ENCODE measurements around the gene LPCAT1.
"Not testable (repeated sequence)": the region's sequence is repeated elsewhere in the genome, so short reads cannot be mapped to it uniquely, and the experiment has no call there.

The LPCAT1 gene

GRCh38 chr5:1523793-1524480 lies at the start of gene LPCAT1:
LPCAT1 (minus strand) TSS chr5:1523960; CDS start chr5:1523844, 116 bp downstream.
- DNase-seq, result peak; percentile 79

GRCh38 chr5:1571875-1572274 lies 48.1 kb upstream of the LPCAT1 start:
- not testable (repeated sequence) for DNase-seq

GRCh38 chr5:1570975-1571374 lies 47.2 kb upstream of the LPCAT1 start:
- DNase-seq, result no peak

GRCh38 chr5:1568201-1568979 lies 44.6 kb upstream of the LPCAT1 start:
- no peak for DNase-seq

GRCh38 chr5:1567527-1568200 lies 43.9 kb upstream of the LPCAT1 start:
- not testable (repeated sequence) for DNase-seq

GRCh38 chr5:1565737-1566734 lies 42.3 kb upstream of the LPCAT1 start:
- no peak for DNase-seq

GRCh38 chr5:1564824-1565736 lies 41.3 kb upstream of the LPCAT1 start:
- no peak for DNase-seq

- no peak for DNase-seq
Observed at GRCh38 chr5:1564182-1564748, 40.5 kb upstream of the LPCAT1 start.

GRCh38 chr5:1563617-1564181 lies 39.9 kb upstream of the LPCAT1 start:
- no peak for DNase-seq

GRCh38 chr5:1563051-1563461 lies 39.3 kb upstream of the LPCAT1 start:
- no peak for DNase-seq

GRCh38 chr5:1562599-1562998 lies 38.8 kb upstream of the LPCAT1 start:
- DNase-seq, result no peak

GRCh38 chr5:1561402-1561929 lies 37.7 kb upstream of the LPCAT1 start:
- DNase-seq, result no peak

- DNase-seq, result not testable (repeated sequence)
Observed at GRCh38 chr5:1560499-1560898, 36.7 kb upstream of the LPCAT1 start.

GRCh38 chr5:1558944-1559343 lies 35.2 kb upstream of the LPCAT1 start:
- no peak for DNase-seq

GRCh38 chr5:1557114-1557873 lies 33.5 kb upstream of the LPCAT1 start:
- DNase-seq, result no peak

GRCh38 chr5:1555808-1556731 lies 32.3 kb upstream of the LPCAT1 start:
- DNase-seq, result no peak

- no peak for DNase-seq
Observed at GRCh38 chr5:1555011-1555807, 31.4 kb upstream of the LPCAT1 start.

Data from activated naive CD4-positive, alpha-beta T cell treated with Interleukin-2 at 50 U/mL for 16 hours (primary cell).